Stimulated activated CD4-positive, alpha-beta T cell treated with anti-CD3 and anti-CD28 coated beads, Interleukin-1b, Interleukin-23, amount 100 ng/mL, for 48 hours (primary cell): Measurements from ENCODE around the gene YWHAG.
A peak's percentile ranks its signal among the peaks of the same experiment; 100 is the strongest.
"Not testable (repeated sequence)": the region's sequence is repeated elsewhere in the genome, so short reads cannot be mapped to it uniquely, and the experiment has no call there.

Source experiments
- DNase-seq: peaks from one replicate; pipeline ENCODE4 v3.0.0-alpha.2; 2020

The YWHAG gene

DNA sequence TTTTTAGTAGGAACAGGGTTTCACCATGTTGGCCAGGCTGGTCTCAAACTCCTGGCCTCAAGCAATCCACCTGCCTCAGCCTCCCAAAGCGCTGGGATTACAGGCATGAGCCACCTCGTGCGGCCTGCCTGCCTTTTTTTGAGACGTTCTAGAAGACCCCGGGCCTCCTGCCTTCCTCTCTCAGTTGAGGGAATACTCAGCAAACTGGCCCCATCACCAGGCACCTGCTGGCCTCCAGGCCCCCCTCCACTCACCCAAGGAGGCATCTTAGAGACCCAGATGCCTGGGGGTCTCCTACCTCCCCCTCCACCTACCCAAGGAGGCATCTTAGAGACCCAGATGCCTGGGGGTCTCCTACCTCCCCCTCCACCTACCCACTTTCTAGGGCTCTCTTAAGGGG, 65.9 kb downstream of the YWHAG start:
- DNase-seq = not testable (repeated sequence)

DNA sequence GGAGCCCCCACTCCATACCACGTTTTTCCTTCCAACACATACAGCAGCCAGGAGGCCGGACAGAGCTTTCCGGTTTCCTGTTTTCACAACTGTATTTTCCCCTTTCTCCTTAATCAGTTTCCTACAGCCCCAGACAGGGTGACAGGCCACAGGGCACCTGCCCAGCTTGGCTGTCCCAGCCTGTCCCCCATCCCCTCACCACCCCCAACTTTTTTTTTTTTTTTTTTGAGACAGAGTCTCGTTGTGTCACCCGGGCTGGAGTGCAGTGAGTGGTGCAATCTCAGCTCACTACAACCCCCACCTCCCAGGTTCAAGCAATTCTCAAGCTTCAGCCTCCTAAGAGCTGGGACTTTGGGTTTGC, 66.6 kb downstream of the YWHAG start:
- no peak for DNase-seq

DNA sequence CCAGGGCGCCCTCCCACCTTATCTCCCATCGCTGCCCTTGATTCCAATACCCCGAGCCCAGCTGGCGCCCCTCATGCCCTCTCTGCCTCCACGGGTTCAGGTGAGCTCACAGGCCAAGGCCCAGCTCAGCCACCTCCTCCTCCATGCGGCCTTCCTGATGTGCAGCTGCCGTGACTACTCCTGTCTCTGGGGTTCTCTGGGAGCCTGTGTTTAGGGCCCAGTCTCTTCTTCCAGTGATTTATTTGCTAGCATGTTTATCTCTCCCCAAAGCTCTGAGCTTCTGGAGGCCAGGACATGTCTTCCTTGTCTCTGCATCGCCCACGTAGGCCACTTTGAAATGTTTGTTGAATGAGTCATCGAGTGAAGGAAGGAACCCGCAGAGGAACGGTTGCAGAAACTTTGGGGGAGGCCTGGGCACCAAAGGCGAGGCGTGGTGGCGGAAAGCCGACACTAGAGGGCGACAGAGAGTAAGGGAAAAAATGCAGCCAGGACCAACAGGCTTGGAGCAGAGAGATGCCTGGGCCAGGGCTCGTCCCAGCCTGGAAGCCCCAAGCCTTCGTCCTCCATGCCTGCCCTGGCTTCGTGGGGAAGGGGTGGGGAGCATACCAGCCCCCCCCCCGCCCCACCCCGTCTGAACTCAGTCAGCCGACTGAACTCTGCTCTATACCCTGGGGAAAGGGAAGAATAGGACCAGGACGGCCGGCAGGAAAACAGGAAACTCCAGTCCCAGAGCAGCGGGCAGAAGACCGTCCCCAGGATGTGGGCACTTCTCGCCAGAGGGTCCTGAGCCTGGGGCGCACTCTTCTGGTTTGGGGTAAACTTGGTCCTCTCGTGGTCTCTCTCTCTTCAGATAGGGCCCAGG, 67.2 kb downstream of the YWHAG start:
- DNase-seq = peak; percentile 92

GRCh38 chr7:76290847-76291350, 67.9 kb downstream of the YWHAG start:
- DNase-seq = not testable (repeated sequence)

- no peak for DNase-seq
Observed at GRCh38 chr7:76286842-76287403, 71.9 kb downstream of the YWHAG start.

DNA sequence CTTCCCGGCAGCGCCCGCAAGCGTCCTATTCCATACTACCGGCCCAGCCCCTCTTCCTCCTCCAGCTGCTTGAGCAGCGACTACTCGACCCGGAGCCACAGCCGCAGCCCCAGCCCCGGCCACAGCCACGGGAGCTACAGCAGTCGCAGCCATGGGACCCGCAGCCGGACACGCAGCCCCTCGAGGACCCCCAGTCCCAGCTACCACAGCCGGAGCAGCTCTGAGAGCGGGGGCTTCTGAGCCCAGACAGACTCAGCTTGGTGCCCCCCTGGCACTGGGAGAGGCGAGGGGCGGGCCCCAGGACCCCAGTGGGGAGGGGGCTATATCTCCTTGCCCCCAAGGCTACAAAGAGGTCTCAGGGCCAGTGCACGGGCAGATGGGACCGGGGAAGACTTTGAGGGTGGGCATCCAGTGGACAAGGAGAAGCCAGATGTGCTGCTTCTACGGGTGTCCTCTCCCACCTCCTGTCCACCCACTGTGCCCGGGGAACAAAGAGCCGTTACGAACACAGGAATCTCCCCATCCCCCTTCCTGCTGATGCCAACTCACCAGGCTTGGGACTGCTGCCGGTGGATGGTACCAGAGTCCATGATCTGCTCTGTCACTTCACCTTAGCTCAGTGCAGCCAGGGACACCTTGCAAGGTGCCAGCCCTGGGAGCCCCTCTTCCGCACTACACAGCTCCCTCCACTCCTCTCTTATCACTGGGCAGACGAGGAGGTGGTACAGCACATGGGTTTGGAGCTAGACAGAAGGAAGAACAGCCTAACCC, 73.0 kb downstream of the YWHAG start:
- DNase-seq = no peak

DNA sequence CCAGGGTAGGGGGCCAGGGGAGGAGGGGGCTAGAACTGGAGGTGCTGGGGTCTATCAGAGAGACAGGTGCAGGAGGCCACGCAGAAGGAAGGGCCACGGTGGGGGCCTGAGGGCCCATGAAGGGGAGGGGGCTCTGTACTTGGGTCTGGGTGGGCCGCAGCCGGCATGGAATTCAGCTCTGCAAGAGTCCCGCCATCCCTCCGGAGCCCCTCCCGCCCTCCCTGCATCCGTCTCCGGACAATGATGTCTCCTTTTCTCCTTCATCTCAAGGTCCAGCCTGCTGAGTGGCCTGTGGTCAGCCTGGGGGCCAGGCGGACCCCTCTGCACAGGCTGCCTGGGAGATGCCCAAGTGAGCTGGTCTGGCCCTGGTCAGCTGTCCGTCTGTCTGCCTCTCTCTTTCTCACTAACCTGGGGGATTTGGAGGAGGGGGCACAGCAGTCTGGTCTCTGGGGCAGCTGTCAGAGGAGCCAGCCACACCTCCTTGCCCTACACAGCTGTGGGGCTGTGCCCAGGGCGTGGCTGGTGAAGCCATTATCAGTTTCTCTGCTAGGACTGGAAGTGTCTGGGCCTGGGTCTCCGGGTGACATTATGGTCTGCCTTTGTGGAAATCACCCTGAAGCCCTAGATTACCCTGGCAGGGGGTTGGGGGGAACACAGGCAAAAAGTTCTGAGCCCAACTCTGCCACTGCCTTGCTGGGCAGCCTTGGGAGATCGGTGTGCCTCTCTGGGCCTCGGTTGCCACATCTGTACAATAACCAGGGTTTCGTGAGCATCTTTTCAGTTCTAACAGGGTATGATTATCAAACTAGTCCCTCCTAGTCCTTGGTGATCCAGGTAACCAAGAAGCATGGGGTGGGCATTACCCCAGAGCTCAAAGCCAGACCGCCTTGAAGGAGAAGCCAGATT, 75.3 kb downstream of the YWHAG start:
- DNase-seq = no peak

- no peak for DNase-seq
Observed at GRCh38 chr7:76282344-76283253, 76.2 kb downstream of the YWHAG start.

- DNase-seq = no peak
Observed at GRCh38 chr7:76281706-76282343, 77.0 kb downstream of the YWHAG start.

- DNase-seq = no peak
Observed at GRCh38 chr7:76281006-76281705, 77.6 kb downstream of the YWHAG start.

DNA sequence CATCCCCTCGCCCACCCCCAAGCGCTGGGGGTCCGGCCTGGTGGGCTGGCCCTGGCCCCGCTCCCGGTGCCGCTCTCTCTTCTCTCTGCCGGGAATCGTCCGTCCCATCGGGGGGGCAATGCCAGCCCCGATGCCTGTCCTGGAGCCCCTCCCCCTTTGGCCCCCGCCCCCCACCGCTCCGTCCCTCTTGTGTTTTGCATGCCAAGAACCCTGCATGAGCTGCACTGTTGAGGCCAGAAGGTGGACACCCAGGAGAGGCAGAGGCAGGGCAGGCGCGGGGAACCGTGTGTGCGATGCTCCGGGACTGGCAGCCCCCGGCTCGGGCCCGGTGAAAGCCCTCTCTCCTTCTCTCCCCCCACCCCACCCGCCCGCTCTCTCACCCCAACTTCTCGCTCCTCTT, 78.4 kb downstream of the YWHAG start:
- DNase-seq = no peak

- DNase-seq = no peak
Observed at GRCh38 chr7:76278540-76278939, 80.3 kb downstream of the YWHAG start.
